GM19463 (cell line): ENCODE results near the gene SIRT6.
"Not testable (repeated sequence)": the region's sequence is repeated elsewhere in the genome, so short reads cannot be mapped to it uniquely, and the experiment has no call there.

Source experiments
- ATAC-seq: cut with Tn5 transposase; IDR thresholded peaks from one replicate; pipeline ENCODE4 v1.9.1; 2021; ENCODE audit warnings: mild to moderate bottlenecking, moderate library complexity; ENCODE audit not compliant: unreplicated experiment

SIRT6 gene

DNA sequence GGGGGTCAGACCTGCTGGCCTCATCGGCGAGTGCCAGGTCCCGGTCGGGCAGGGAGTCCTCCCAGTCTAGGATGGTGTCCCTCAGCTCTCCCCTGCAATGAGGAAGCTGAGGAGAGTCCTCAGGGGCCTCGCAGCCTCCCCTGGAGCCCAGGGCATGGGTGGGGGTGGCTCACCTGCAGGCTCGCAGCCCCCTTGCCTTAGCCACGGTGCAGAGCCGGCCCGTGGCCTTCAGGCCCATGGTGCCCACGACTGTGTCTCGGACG is 6.8 kb downstream of the SIRT6 start:
- no peak for ATAC-seq

DNA sequence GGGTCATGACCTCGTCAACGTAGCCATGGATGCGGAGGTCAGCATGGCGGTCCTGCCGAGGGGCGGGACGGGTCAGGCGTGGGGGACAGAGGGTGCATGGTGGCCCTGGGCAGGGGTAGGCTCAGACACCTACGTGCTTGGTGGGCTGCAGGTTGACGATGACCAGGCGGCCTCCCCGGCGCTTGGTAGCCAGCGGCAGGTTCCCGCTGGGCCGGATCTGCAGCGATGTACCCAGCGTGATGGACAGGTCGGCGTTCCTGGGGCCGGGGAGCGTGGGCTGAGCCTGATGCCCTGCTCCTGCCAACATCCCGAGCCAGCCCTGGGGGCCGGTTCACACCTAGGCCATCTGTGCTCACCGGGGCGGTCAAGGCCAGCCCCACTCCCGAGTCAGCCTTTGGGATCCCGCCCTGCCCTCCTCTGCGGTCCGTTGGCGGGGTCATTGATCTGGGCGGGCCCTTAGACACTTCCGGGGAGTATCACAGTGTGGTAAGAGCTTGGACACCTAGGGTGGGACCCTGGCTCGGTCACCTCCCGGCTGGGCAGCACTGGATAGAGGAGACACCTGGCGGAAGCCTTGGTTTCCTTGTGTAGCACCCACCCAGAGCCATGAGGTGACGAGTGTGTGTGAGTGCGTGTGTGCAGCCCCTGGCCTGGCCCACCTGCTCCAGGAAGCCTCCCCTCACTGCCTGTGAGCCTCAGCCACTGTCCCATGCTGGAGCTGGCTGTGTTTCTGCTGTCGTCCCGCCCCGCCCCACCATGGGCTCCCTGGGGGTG is 7.3 kb downstream of the SIRT6 start:
- no peak for ATAC-seq

DNA sequence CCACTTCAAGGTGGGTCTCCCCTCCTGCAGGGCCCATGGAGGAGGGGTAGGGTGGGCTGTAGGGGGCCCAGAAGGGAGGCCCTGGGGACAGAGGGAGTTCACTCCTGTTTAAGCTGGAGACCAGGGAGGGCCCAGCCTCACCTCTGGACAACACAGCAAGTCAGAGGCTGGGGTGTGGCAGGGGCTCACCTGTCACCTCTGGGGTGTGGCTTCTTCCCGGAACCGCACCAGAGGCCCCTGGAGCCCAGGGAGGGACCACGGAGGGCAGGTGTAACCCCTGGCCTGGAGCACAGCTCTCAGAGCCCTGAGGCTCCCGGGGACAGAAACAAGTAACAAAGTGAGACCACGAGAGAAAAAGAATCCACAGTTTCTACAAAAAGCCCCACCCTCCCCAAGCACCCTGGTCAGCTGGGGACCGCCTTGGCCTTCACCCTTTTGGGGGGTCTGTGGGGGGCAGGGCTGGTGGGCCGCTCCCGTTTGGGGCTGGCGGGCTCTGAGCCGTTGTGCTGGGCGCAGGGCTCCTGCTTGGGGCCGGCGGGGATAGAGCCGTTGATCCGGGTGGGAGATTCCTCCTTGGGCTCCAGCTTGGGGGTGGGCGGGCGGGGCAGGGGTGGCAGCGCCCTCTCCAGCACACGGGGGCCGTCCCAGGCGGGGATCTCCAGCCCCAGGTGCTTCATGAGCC is 8.0 kb downstream of the SIRT6 start:
- ATAC-seq = no peak

DNA sequence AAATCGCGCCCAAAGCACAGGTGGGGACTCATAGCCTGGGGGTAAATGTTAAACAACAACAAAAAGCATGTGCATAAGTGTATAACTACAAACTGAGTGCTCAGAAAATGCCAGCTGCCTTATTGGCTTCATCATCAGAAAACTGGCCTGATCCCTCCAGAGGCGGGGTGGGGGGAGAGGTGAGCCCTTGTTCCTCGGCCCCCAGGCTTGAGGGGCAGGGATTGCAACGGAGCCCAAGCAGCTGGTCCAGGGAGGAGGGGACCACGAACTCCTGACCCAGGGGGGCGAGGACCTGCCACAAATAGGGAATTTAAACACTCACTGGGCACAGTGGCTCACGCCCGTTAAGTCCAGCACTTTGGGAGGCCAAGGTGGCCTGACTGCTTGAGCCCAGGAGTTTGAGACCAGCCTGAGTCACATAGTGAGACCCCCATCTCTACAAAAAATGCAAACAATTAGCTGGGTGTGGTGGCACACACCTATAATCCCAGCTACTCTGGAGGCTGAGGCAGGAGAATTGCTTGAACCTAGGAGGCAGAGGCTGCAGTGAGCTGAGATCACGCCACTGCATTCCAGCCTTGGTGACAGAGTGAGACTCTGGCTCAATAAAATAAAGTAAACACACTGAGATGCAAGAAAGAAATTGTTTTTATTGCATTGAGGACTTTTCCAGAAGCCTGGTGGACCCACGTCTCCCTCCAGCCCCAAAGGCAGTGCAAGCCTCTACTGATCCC is 8.7 kb downstream of the SIRT6 start:
- no peak for ATAC-seq

DNA sequence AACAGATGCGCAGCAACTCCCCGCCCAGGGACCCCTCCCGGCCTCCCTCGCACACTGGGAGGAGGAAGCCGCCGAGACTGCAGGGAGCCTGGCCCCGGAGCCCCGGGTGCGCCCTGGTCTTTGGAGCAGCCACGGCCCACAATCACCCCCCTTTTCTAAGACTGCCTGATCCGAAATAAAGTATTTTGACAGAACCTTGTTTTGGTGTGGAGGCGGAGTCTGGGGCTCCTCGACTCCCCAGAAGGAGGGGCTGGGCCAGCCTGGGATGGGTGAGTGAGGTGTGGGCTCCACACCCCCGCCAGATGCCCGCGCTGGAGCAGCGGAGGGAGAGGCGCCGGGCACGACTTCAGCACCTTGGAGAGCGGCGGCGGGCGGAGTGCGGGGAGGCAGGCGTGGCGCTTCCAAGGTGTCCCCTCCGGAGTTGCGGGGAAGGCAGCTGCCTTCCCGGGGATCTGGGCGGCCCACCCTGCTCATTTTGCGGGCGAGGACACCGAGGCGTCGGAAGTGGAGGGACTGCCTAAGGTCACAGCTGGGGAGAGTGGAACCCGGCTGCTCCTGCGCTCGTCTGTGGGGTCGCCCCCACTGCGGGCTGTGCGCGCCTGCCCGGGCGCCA is 9.4 kb downstream of the SIRT6 start:
- ATAC-seq = no peak

DNA sequence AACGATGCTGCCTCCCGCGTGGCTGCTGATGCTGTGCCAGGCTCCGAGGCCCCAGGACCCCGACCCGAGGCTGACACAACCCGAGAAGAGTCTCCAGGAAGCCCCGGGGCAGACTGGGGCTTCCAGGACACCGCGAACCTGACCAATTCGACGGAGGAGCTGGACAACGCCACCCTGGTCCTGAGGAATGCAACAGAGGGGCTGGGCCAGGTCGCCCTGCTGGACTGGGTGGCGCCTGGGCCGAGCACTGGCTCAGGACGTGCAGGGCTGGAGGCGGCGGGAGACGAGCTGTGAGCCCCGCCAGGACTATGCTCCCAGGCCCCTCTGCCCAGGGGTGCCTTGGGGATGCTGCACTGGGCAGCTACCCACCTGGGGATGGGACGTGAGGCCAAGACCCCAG is 10.7 kb downstream of the SIRT6 start:
- no peak for ATAC-seq

DNA sequence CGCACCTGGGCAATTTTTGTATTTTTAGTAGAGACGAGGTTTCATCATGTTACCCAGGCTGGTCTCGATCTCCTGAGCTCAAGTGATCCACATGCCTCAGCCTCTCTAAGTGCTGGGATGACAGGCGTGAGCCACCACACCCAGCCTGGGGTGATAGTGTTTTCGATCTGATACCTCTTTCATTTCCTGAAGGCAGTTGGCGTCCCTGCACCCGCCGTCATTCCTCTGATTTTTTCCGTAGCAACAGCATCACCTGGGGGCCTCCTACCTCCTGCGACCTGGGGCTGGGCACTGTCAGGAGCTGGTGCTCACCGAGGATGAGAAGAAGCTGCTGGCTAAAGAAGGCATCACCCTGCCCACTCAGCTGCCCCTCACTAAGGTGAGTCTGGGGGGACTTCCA is 18.1 kb downstream of the SIRT6 start:
- no peak for ATAC-seq

DNA sequence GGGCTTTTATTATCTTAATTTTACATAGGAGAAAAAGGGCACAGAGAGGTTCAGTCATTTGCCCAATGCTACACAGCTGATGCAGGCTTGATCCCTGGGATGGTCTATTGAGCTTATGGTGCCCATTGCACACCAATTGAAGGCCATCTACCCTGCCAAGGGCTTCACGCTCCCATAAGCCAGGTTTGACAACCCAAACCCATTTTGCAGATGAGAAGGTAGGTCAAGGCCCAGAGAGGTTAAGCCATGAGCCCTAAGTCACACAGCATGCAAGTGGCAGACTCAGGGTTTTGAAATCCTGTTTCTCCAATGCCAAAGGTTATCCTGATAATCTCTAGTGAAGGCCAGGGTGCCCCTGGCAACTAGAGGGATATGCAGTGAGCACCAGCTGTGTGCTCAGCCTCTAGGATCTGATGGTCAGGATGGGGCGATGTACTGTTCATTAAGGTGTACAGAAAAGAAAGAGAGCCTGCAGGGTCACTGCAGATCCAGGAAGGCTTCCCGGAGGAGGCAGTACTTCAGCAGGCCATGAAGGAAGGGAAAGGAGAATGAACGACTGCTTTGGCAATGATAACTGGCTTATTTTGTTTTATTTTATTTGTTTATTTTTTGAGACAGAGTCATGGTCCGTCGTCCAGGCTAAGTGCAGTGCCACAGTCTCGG is 20.8 kb downstream of the SIRT6 start:
- ATAC-seq = no peak

DNA sequence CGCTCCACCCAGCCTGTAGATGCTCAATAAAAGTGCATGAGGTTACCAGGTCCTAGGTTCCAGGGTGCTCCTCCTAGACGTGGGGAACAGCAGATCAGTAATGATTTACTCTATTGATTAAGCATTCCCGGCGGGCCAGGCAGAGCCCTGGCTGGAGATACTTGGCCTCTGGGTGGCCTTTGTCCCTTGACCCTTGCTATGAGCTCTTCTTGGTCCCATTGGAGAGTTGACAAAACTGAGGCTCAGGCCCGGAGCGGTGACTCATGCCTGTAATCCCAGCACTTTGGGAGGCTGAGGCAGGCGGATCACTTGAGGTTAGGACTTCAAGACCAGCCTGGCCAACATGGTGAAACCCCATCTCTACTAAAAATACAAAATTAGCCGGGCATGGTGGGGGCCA is 24.4 kb downstream of the SIRT6 start:
- not testable (repeated sequence) for ATAC-seq

DNA sequence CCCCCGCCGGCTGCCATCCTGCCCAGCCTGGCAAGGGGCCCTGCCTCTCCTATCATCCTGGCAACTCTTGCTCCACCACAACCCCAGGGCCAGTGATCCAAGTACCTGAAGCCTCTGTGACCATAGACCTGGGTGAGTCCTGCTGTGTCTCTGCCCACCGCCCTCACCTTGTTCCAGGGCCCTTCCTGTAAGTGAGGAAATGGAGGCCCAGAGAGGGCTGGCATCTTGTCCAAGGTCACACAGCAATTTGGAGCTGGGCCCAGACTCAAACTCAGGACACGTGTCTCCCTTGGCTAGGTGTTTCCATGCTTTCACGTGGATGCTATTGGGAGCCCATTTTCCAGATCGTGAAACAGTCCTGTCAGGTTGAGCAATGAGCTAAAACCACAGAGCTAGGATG is 25.2 kb downstream of the SIRT6 start:
- no peak for ATAC-seq

DNA sequence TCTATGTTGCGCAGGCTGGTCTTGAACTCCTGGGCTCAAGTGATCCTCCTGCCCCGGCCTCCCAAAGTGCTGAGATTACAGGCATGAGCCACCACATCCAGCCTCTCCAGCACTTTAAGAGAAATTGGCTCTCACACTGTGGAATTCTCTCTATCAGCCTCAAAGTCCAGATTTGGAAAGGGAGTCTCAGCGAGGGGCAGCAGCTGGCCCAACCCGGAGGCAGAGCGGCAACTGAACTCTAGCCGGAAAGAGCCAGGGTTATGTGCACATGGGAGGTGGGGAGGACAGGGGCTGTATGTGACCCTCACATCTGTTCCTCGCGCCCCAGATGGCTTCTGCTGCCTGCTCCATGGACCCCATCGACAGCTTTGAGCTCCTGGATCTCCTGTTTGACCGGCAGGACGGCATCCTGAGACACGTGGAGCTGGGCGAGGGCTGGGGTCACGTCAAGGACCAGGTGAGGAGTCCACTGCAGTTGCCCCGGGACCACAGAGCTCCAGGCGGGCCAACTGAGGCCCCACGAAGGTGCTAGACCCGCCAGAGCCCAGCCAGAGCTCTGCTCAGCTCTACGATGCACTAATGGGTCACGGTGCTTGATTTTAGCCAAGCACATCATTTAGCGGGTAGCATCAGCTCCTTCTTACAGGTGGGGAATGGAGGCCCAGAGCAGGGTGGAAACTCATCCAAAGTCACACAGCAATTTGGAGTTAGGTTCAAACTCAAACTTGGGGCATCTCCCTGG is 27.6 kb downstream of the SIRT6 start:
- ATAC-seq = no peak

DNA sequence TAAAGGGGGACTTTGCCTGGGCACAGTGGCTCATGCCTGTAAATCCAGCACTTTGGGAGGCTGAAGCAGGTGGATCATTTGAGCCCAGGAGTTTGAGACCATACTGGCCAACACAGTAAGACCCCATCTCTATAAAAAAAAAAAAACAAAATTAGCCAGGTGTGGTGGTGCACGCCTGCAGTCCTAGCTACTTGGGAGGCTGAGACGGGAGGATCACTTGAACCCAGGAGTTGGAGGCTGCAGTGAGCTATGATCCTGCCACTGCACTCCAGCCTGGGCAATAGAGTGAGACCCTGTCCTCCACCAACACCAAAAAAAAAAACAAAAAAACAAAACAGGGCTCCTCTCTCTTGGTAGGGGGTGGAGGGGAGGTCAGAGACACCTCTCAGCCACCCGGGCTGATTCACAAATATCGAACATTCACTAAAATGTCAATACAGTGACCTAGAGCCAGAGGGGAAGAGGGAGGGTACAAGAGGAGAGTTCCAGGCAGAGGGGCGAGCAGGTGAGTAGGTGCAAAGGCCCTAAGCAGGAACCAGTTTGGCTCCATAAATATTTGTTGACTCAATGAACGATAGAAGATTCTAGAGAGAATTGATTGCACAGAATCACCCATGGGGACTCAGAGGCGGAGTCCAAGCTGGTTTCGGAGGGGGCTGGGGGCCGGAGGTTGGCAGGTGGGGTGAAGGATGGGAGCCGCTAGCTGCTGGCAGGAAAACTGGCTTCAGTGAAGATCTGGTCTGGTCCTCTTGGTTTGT is 29.9 kb downstream of the SIRT6 start:
- no peak for ATAC-seq

DNA sequence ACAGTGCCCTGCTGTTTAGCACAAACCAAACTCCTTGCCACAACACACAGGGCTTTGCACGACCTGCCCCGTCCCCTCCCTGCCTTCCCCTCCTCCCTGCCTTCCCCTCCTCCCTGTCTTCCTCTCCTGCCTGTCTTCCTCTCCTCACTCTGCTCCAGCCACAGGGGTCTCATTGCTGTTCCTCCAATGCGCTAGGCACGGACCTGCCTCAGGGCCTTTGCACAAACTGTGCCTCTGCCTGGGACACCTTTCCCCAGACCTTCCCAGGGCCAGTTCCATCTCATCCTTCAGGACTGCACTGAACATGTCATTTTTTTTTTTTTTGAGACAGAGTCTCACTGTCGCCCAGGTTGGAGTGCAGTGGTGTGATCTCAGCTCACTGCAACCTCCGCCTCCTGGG is 30.7 kb downstream of the SIRT6 start:
- no peak for ATAC-seq

DNA sequence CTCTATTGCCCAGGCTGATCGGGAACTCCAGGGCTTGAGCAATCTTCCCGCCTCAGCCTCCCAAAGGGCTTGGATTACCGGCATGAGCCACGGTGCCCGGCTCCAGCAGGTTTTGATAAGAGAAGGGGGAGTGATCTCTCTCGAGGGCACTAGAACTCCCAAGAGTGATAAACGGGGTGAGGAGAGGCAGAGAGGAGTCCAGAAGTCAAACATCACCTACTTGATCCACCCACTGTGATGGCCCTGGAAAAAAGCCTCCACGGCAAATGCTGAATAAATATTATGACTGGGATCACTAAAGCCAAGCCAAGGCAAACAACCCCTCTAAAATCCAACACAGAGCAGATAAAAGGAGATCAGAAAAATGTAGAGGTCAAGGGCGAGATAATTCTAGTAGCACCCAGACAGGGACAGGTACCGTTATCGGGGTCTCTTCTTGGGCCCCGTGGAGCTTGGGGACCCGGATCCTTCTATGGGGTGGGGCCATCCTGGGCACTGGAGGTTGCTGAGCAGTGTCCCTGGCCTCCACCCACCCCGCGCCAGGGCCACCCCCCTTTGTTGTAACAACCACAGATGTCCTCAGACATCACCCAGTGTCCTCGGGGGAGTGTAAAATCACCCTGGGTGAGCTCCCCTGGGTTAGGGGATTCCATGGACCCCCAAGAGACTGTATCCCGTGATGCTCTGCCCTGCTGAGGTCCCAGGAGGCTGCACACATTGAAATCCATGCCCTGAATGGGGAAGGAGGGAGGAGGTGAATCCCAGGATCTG is 32.7 kb downstream of the SIRT6 start:
- no peak for ATAC-seq

DNA sequence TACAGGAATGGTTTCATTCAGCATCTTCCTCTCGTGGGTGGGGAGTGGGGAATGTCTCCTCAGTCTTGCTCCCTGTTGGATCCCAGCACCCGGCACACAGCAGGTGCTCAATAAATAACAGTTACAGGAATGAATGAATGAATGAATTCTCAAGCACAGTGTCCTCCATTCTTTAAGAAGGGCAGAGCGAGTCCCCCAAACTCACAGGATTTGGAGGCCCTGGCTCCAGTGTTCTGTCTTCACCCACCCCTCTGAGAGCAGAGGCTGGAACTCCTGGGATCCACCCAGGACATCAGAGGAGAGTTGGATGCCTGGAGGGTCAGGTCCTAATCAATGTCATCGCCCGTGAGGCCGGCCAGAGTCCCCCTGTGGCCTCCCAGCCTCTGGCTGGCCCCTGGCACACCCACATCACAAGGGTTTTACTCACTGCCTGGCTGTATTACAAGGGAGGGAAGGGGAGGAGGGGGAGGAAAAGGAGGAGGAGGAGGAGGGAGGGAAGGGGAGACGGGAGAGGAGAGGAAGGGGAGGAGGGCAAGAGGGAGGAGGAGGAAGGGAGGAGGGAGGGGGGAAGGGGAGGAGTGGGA is 37.6 kb downstream of the SIRT6 start:
- ATAC-seq = no peak

DNA sequence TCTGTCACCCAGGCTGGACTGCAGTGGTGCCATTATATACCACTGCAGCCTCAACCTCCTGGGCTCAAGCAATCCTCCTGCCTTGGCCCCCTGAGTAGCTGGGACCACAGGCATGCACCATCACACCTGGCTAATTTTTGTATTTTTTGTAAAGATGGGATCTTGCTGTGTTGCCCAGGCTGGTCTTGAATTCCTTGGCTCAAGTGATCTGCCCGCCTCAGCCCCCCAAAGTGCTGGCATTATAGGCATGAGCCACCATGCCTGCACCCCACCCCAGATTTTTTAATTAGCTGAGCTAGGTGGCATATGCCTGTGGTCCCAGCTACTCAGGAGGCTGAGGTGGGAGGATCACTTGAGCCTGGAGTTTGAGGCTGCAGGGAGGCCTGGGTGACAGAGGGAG is 39.4 kb downstream of the SIRT6 start:
- ATAC-seq = not testable (repeated sequence)

DNA sequence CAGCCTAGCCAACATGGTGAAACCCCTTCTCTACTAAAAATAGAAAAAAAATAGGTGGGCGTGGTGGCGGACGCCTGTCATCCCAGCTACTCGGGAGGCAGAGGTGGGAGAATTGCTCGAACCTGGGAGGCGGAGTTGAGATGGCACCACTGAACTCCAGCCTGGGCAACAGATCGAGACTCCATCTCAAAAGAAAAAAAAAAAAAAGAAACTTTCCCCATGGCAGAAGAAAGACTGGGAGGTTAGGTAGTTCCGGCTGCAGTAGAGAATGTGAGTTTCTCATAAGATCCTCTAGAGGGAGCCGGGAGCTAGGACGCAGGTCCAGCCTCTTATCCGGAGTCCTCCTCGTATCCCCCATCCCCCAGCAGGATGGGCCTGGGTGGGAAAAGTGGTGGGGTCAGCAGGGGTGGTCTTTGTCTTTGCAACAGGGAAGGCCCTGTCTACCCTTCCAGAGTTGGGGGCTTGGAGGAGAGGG is 42.1 kb downstream of the SIRT6 start:
- no peak for ATAC-seq

DNA sequence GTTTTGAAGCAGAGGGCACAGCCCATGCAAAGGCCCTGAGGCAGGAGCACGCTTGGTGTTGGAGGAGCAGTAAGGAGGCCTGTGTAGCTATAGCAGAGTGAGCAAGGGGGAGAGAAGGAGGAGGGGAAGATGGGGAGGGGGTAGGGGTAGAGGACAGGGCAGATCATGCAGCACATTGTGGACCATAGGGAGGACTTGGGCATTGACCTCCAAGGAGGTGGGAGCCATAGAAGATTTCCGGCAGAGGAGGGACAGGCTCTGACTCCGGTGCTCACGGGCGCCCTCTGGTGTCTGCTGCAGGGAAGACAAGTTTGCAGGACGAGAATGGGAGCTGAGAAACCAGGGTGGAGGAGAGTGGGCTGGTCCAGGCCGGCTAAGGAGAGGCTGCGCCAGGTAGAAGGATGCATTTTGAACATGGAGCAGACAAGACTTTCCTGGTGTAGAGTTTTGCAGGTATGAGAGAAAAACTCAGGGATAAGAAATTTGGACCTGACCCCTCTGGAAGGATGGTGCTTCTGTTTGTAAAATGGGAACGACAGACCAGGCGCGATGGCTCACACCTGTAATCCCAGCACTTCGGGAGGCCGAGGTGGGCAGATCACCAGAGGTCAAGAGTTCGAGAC is 42.6 kb downstream of the SIRT6 start:
- no peak for ATAC-seq
